Gastrocnemius medialis (tissue), 4 donors: ENCODE measurements around the gene ADIPOR2. TPM values are rescaled to one million over a fixed set of nuclear protein-coding genes. Genes with fewer than 3 reads are reported as not detected.

Experiments
- ATAC-seq, 2 donors: fragments of 150-250 bp; one replicate each; pipeline ENCODE4 v1.9.1; 2016
- DNase-seq, 2 donors: peaks; one replicate each; pipeline ENCODE4 v3.0.0-alpha.2; 2019
- H3K27ac ChIP-seq, 4 donors: fragments of 200-600 bp; sonication (generic); 1 replicate in 1 of 4; 2 replicates in 3 of 4; pipeline ENCODE4 v1.5.1; 2016 to 2018; ENCODE audit warnings: mild to moderate bottlenecking in 2 of 4, moderate library complexity in 1 of 4
- H3K27me3 ChIP-seq, 3 donors: fragments of 200-600 bp; sonication (generic) in 2 of 3; 1 replicate in 1 of 3; 2 replicates in 2 of 3; pipeline versions ENCODE4 v1.5.1 to v1.6.0; 2016 to 2019; ENCODE audit warnings: mild to moderate bottlenecking in 1 of 3, moderate library complexity in 1 of 3
- H3K36me3 ChIP-seq, 2 donors: fragments of 200-600 bp; sonication (generic) in 1 of 2; one replicate each; pipeline ENCODE4 v1.5.1; 2017 to 2018
- H3K4me1 ChIP-seq, 2 donors: fragments of 200-600 bp; sonication (generic) in 1 of 2; one replicate each; pipeline ENCODE4 v1.5.1; 2016 to 2017; ENCODE audit warnings: mild to moderate bottlenecking in 2 of 2
- H3K4me3 ChIP-seq, 4 donors: fragments of 200-600 bp; sonication (generic) in 3 of 4; 1 replicate in 1 of 4; 2 replicates in 3 of 4; pipeline ENCODE4 v1.5.1; 2016 to 2019; ENCODE audit warnings: mild to moderate bottlenecking in 2 of 4
- H3K9me3 ChIP-seq, 3 donors: fragments of 200-600 bp; sonication (generic) in 2 of 3; 1 replicate in 1 of 3; 2 replicates in 2 of 3; pipeline ENCODE4 v1.5.1; 2016 to 2019
- POLR2A ChIP-seq, 2 donors: fragments of 450-650 bp; IDR thresholded peaks; one replicate each; pipeline ENCODE4 v1.6.1; 2017; ENCODE audit warnings: antibody characterized with exemption in 2 of 2, mild to moderate bottlenecking in 2 of 2, moderate library complexity in 2 of 2
- in situ Hi-C, 4 donors: fragments of 200-750 bp; cut with MboI; loops; one replicate each; pipeline versions ENCODE4 v1.15.0 to v1.8.0; 2017; ENCODE audit warnings: low sequenced_read_pairs in 4 of 4
- intact Hi-C: fragments of 100-400 bp; cut with DNase I; formaldehyde crosslinking; loops from one replicate; pipeline ENCODE4 v1.15.1; 2023; ENCODE audit warnings: low total_unique reads
- total RNA-seq, 4 donors: library from RNA; depleted of rRNA; stranded (reverse); fragments of >200 nt; gene quantifications; one replicate each; pipeline versions ENCODE4 v1.1.0 to v1.2.3, GENCODE V29; 2016
- TF ChIP-seq, protein P1 (sequence below), 5 experiments: fragments of 450-650 bp in 3 of 5; fragments of 200-600 bp in 2 of 5; sonication (generic) in 2 of 5; IDR thresholded peaks in 4 of 5; conservative IDR thresholded peaks in 1 of 5; 1 replicate in 4 of 5; 2 replicates in 1 of 5; pipeline ENCODE4 v1.5.1; 2016 to 2019; ENCODE audit warnings: antibody characterized with exemption in 5 of 5, mild to moderate bottlenecking in 3 of 5, moderate library complexity in 3 of 5

ADIPOR2 gene
- total RNA-seq, 4 donors from 2014 or later = 18.9 to 47.4 (median 25.1) TPM

DNA sequence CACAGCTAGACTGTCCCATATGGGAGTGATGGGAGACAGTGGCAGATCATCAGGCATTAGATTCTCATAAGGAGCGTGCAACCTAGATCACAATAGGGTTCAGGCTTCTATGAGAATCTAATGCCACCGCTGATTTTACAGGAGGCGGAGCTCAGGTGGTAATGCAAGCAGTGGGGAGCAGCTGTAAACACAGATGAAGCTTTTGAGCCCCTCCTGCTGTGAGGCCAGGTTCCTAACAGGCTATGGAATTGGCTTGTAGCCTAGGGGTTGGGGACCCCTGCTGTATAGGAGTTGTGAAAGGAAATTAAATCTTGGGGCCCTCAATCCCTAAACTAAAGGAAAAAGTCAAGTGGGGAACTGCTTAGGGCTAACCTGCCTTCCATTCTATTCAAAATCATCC, 29.6 kb downstream of the ADIPOR2 start:
- Histone ChIP-seq H3K36me3 (no peaks in the 10 kb centered on the region), H3K27ac (peak overlapping the region; percentile 44 to 77 (median 71)), H3K27me3 (no peaks in the 10 kb centered on the region), H3K4me1 (peaks cover 73 to 75% of the 10 kb centered on the region in 2 donors), H3K4me3 (no peak overlapping the region), H3K9me3 (no peaks in the 10 kb centered on the region)
- no peak for ATAC-seq
- no peak for TF ChIP-seq POLR2A (IDR thresholded peaks at IDR 0.05)
- TF ChIP-seq, protein P1, sequence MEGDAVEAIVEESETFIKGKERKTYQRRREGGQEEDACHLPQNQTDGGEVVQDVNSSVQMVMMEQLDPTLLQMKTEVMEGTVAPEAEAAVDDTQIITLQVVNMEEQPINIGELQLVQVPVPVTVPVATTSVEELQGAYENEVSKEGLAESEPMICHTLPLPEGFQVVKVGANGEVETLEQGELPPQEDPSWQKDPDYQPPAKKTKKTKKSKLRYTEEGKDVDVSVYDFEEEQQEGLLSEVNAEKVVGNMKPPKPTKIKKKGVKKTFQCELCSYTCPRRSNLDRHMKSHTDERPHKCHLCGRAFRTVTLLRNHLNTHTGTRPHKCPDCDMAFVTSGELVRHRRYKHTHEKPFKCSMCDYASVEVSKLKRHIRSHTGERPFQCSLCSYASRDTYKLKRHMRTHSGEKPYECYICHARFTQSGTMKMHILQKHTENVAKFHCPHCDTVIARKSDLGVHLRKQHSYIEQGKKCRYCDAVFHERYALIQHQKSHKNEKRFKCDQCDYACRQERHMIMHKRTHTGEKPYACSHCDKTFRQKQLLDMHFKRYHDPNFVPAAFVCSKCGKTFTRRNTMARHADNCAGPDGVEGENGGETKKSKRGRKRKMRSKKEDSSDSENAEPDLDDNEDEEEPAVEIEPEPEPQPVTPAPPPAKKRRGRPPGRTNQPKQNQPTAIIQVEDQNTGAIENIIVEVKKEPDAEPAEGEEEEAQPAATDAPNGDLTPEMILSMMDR (IDR thresholded peaks at IDR 0.05 in 4 of 5, conservative IDR thresholded peaks at IDR 0.05 in 1 of 5) = no peak
- intact Hi-C loops = no loop called here
- DNase-seq = no peak
- in situ Hi-C loops = no loop called here

- DNase-seq (no peak), ATAC-seq (no peak)
- intact Hi-C loops = no loop called here
- no peaks in the 10 kb centered on the region for H3K27me3 ChIP-seq
- peaks cover 51 to 64% of the 10 kb centered on the region in 2 donors for H3K4me1 ChIP-seq
- H3K4me3 ChIP-seq = peak overlapping the region in 1 of 4 donors; percentile 14
- TF ChIP-seq, protein P1 (IDR thresholded peaks at IDR 0.05 in 4 of 5, conservative IDR thresholded peaks at IDR 0.05 in 1 of 5) = no peak
- H3K9me3 ChIP-seq = no peaks in the 10 kb centered on the region
- in situ Hi-C loops = no loop called here
- no peaks in the 10 kb centered on the region for H3K36me3 ChIP-seq
- H3K27ac ChIP-seq = peak overlapping the region; percentile 66 to 77 (median 71)
These were observed 32.9 kb downstream of the ADIPOR2 start for GRCh38 chr12:1723721-1724120.

DNA sequence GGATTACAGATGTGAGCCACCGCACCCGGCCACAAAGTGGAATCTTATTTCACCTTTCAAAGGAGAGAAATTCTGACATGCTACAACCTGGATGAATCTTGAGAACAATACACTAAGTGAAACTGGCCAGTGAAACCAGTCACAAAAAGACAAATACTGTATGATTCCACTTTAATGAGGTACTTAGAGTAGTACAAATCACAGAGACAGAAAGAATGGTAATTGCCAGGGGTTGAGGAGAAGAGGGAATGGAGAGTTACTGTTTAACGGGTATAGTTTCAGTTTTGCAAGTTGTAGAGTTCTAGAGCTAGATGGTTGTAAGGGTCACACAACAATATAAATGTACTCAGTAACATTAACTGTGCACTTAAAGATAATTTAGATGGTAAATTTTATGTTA, 33.4 kb downstream of the ADIPOR2 start:
- Histone ChIP-seq H3K4me1 (peaks cover 46 to 59% of the 10 kb centered on the region in 2 donors), H3K27ac (peak overlapping the region; percentile 66 to 77 (median 71)), H3K27me3 (no peaks in the 10 kb centered on the region), H3K4me3 (no peak overlapping the region), H3K9me3 (no peaks in the 10 kb centered on the region), H3K36me3 (no peaks in the 10 kb centered on the region)
- DNase-seq (no peak), ATAC-seq (no peak)
- intact Hi-C loops = no loop called here
- in situ Hi-C loops = no loop called here
- TF ChIP-seq POLR2A (IDR thresholded peaks at IDR 0.05) = no peak
- TF ChIP-seq, protein P1 (IDR thresholded peaks at IDR 0.05 in 4 of 5, conservative IDR thresholded peaks at IDR 0.05 in 1 of 5) = no peak

- in situ Hi-C loops (no loop called here), intact Hi-C loops (no loop called here)
- no peaks in the 10 kb centered on the region for H3K27me3 ChIP-seq
- H3K4me3 ChIP-seq = no peak overlapping the region
- ATAC-seq (no peak), DNase-seq (no peak)
- peaks cover 23 to 38% of the 10 kb centered on the region in 2 donors for H3K4me1 ChIP-seq
- no peaks in the 10 kb centered on the region for H3K36me3 ChIP-seq
- TF ChIP-seq, protein P1 (IDR thresholded peaks at IDR 0.05 in 4 of 5, conservative IDR thresholded peaks at IDR 0.05 in 1 of 5) = no peak
- no peak for TF ChIP-seq POLR2A (IDR thresholded peaks at IDR 0.05)
- H3K9me3 ChIP-seq = no peaks in the 10 kb centered on the region
- H3K27ac ChIP-seq = no peak overlapping the region
These were observed 35.9 kb downstream of the ADIPOR2 start for GRCh38 chr12:1726753-1727152.

DNA sequence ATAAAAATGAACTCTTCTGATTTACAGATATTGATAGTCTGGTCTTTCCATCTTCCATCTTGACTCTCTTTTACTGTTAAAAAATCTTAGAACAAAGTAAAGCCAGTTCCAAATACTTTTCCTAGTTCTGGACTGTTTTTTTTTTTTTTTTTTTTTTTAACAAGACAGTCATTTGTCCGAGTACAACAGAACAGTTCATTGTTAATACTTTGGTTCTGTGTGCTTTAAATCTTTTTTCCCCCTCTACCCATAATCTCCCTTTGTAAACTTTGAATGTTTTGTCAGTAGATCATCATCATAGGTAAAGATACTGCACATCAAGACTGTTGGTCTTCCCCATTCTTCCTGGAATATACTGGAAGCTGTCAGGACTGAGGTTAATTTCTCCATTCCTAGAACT, 38.0 kb downstream of the ADIPOR2 start:
- no peaks in the 10 kb centered on the region for H3K27me3 ChIP-seq
- H3K27ac ChIP-seq = no peak overlapping the region
- H3K4me3 ChIP-seq = no peak overlapping the region
- intact Hi-C loops (no loop called here), in situ Hi-C loops (no loop called here)
- no peaks in the 10 kb centered on the region for H3K9me3 ChIP-seq
- TF ChIP-seq, protein P1 (IDR thresholded peaks at IDR 0.05 in 4 of 5, conservative IDR thresholded peaks at IDR 0.05 in 1 of 5) = no peak
- no peak for TF ChIP-seq POLR2A (IDR thresholded peaks at IDR 0.05)
- no peak for ATAC-seq
- no peak for DNase-seq
- H3K36me3 ChIP-seq = no peaks in the 10 kb centered on the region
- peaks cover 3 to 30% of the 10 kb centered on the region in 2 donors for H3K4me1 ChIP-seq
